Activated T-helper 17 cell treated with anti-CD3 and anti-CD28 coated beads, Interleukin-2, amount 50 U/mL, for 72 hours (primary cell): Measurements from ENCODE around the gene DCAF15. TPM values are rescaled to one million over a fixed set of nuclear protein-coding genes. Genes with fewer than 3 reads are reported as not detected.

Experiments
- ATAC-seq: fragments of 150-1000 bp; cut with Tn5 transposase; replicated peaks from 2 replicates; pipeline ENCODE4 v1.10.0; 2021; ENCODE audit warnings: mild to moderate bottlenecking, moderate library complexity
- H3K27ac Mint-ChIP-seq: one replicate; pipeline ENCODE4 v1.8.0; 2022; ENCODE audit warnings: mixed read lengths
- H3K27me3 Mint-ChIP-seq: one replicate; pipeline ENCODE4 v1.8.0; 2022; ENCODE audit warnings: mixed read lengths
- H3K36me3 Mint-ChIP-seq: one replicate; pipeline ENCODE4 v1.8.0; 2022; ENCODE audit warnings: low read depth, mild to moderate bottlenecking, mixed read lengths
- H3K4me1 Mint-ChIP-seq: one replicate; pipeline ENCODE4 v1.8.0; 2022; ENCODE audit warnings: mixed read lengths
- H3K4me3 Mint-ChIP-seq: one replicate; pipeline ENCODE4 v1.8.0; 2022; ENCODE audit warnings: mild to moderate bottlenecking, mixed read lengths
- H3K9me3 Mint-ChIP-seq: one replicate; pipeline ENCODE4 v1.8.0; 2022; ENCODE audit warnings: mixed read lengths
- total RNA-seq, 2 donors: library from RNA; stranded (reverse); gene quantifications; one replicate each; pipeline ENCODE4 v1.2.3, GENCODE V29; 2022

The DCAF15 gene
- total RNA-seq, 2 donors from 2014 or later: 60.9 to 67.7 TPM

- peak; percentile 31 for ATAC-seq
- peaks cover 13% of the 10 kb centered on the region for H3K36me3 Mint-ChIP-seq
- no peaks in the 10 kb centered on the region for H3K27me3 Mint-ChIP-seq
- H3K9me3 Mint-ChIP-seq: no peaks in the 10 kb centered on the region
- H3K4me1 Mint-ChIP-seq: peaks cover 16% of the 10 kb centered on the region
- peak overlapping the region; percentile 99 for H3K27ac Mint-ChIP-seq
- H3K4me3 Mint-ChIP-seq: peak overlapping the region; percentile 91
Measured at GRCh38 chr19:14006766-14007562, 54.7 kb downstream of the DCAF15 start.

Other genes starting within 250 kb of the DCAF15 start
- 10 to 100 TPM; 45.3 to 53.7 TPM for gene MRI1, start 188.0 kb upstream of the DCAF15 start, total RNA-seq
- gene C19orf53, start 178.1 kb upstream of the DCAF15 start, total RNA-seq: 100 to 1,000 TPM in 1 of 2 donors, 10 to 100 TPM in 1; 76.7 to 127 TPM
- gene ZSWIM4, start 157.1 kb upstream of the DCAF15 start, total RNA-seq: 10 to 100 TPM in 1 of 2 donors, 1 to 10 TPM in 1; 5.4 to 10.6 TPM
- gene NANOS3, start 75.4 kb upstream of the DCAF15 start, total RNA-seq: 1 to 10 TPM; 1.2 to 3.6 TPM
- gene BRME1, start 46.4 kb upstream of the DCAF15 start, total RNA-seq: 10 to 100 TPM in 1 of 2 donors, 1 to 10 TPM in 1; 4.8 to 12.5 TPM
- 10 to 100 TPM; 34.6 to 35.4 TPM for gene CC2D1A, start 46.3 kb upstream of the DCAF15 start, total RNA-seq
- gene PODNL1, start 14.1 kb upstream of the DCAF15 start, total RNA-seq: 1 to 10 TPM in 1 of 2 donors, under 1 TPM in 1; 0.90 to 1.0 TPM
- gene RFX1, start 53.8 kb downstream of the DCAF15 start, total RNA-seq: 10 to 100 TPM; 12.6 to 12.9 TPM
- not detected for gene RLN3, start 75.6 kb downstream of the DCAF15 start, total RNA-seq
- gene IL27RA, start 79.3 kb downstream of the DCAF15 start, total RNA-seq: 10 to 100 TPM; 52.1 to 53.9 TPM
- not detected for gene PALM3, start 109.6 kb downstream of the DCAF15 start, total RNA-seq
- 1 to 10 TPM; 1.5 to 4.1 TPM for gene MISP3, start 120.3 kb downstream of the DCAF15 start, total RNA-seq
- gene C19orf67, start 133.3 kb downstream of the DCAF15 start, total RNA-seq: under 1 TPM in 1 of 2 donors, not detected in 1; 0.42 TPM
- 10 to 100 TPM; 62.1 to 77.5 TPM for gene SAMD1, start 138.2 kb downstream of the DCAF15 start, total RNA-seq
- gene PRKACA, start 165.3 kb downstream of the DCAF15 start, total RNA-seq: 10 to 100 TPM; 43.1 to 69.5 TPM
- gene ASF1B, start 184.1 kb downstream of the DCAF15 start, total RNA-seq: 10 to 100 TPM; 62.6 to 73.7 TPM